H9 (cell line): Measurements from ENCODE around the gene NHERF1. TPM values are rescaled to one million over a fixed set of nuclear protein-coding genes. Genes with fewer than 3 reads are reported as not detected.

Source experiments
- DNase-seq: peaks from one replicate; pipeline ENCODE4 v3.0.0-alpha.2; 2017
- H2AFZ ChIP-seq: one replicate; pipeline ENCODE4 v1.6.1; 2013; ENCODE audit warnings: mild to moderate bottlenecking, low read length, control low read depth, moderate library complexity
- H2AK5ac ChIP-seq: 2 replicates; pipeline ENCODE4 v1.6.1; 2013; ENCODE audit warnings: low read length, control low read depth, mixed read lengths; ENCODE audit not compliant: insufficient read length
- H2BK120ac ChIP-seq: one replicate; pipeline ENCODE4 v1.6.1; 2013; ENCODE audit warnings: low read depth, mild to moderate bottlenecking, low read length, control low read depth, inconsistent platforms; ENCODE audit not compliant: poor library complexity, severe bottlenecking
- H2BK12ac ChIP-seq: 2 replicates; pipeline ENCODE4 v1.6.1; 2013; ENCODE audit warnings: low read length, control low read depth, mixed read lengths, low read depth; ENCODE audit not compliant: insufficient read length
- H2BK15ac ChIP-seq: 2 replicates; pipeline ENCODE4 v1.6.1; 2013; ENCODE audit warnings: low read depth, low read length, control low read depth
- H2BK20ac ChIP-seq: one replicate; pipeline ENCODE4 v1.6.1; 2013; ENCODE audit warnings: low read depth, mild to moderate bottlenecking, low read length, control low read depth, inconsistent platforms; ENCODE audit not compliant: poor library complexity, severe bottlenecking
- H2BK5ac ChIP-seq: 2 replicates; pipeline ENCODE4 v1.6.1; 2013; ENCODE audit warnings: low read length, control low read depth, mixed read lengths; ENCODE audit not compliant: insufficient read length
- H3K14ac ChIP-seq: 2 replicates; pipeline ENCODE4 v1.6.1; 2013; ENCODE audit warnings: low read length, control low read depth; ENCODE audit not compliant: insufficient read depth
- H3K18ac ChIP-seq: 2 replicates; pipeline ENCODE4 v1.6.1; 2013; ENCODE audit warnings: low read depth, mild to moderate bottlenecking, mixed read lengths, low read length, control low read depth; ENCODE audit not compliant: insufficient read length
- H3K23ac ChIP-seq: 2 replicates; pipeline ENCODE4 v1.6.1; 2013; ENCODE audit warnings: low read length, control low read depth, mixed read lengths, low read depth; ENCODE audit not compliant: insufficient read length
- H3K23me2 ChIP-seq: 2 replicates; pipeline ENCODE4 v1.6.1; 2013; ENCODE audit warnings: low read depth, mild to moderate bottlenecking, mixed read lengths, low read length, control low read depth; ENCODE audit not compliant: insufficient read length, poor library complexity, severe bottlenecking
- H3K27ac ChIP-seq: 2 replicates; pipeline ENCODE4 v1.5.1; 2013; ENCODE audit warnings: low read length, control low read depth, mixed read lengths, low read depth; ENCODE audit not compliant: insufficient read length
- H3K27me3 ChIP-seq: 2 replicates; pipeline ENCODE4 v1.6.1; 2013; ENCODE audit warnings: low read length, control low read depth, inconsistent platforms; ENCODE audit not compliant: insufficient read depth
- H3K4ac ChIP-seq: 2 replicates; pipeline ENCODE4 v1.6.1; 2013; ENCODE audit warnings: low read depth, mild to moderate bottlenecking, control low read depth, inconsistent platforms, low read length, moderate library complexity
- H3K4me1 ChIP-seq: 2 replicates; pipeline ENCODE4 v1.6.1; 2013; ENCODE audit warnings: low read length, control low read depth, inconsistent platforms; ENCODE audit not compliant: insufficient read depth
- H3K4me2 ChIP-seq: 2 replicates; pipeline ENCODE4 v1.6.1; 2013; ENCODE audit warnings: low read length, control low read depth, mixed read lengths; ENCODE audit not compliant: insufficient read length, insufficient read depth
- H3K56ac ChIP-seq: 2 replicates; pipeline ENCODE4 v1.6.1; 2013; ENCODE audit warnings: low read depth, mild to moderate bottlenecking, mixed read lengths, low read length, control low read depth; ENCODE audit not compliant: insufficient read length
- H3K79me1 ChIP-seq: 2 replicates; pipeline ENCODE4 v1.6.1; 2013; ENCODE audit warnings: low read depth, mild to moderate bottlenecking, moderate library complexity, low read length, control low read depth, inconsistent platforms; ENCODE audit not compliant: insufficient read depth, poor library complexity, severe bottlenecking
- H3K79me2 ChIP-seq: 2 replicates; pipeline ENCODE4 v1.6.1; 2013; ENCODE audit warnings: low read length, control low read depth, inconsistent platforms; ENCODE audit not compliant: insufficient read depth
- H3K9ac ChIP-seq: 2 replicates; pipeline ENCODE4 v1.6.1; 2013; ENCODE audit warnings: low read length, control low read depth, mixed read lengths; ENCODE audit not compliant: insufficient read length; ENCODE audit errors: extremely low read depth
- H3K9me3 ChIP-seq: one replicate; pipeline ENCODE4 v1.6.1; 2013; ENCODE audit warnings: low read depth, low read length, inconsistent platforms; ENCODE audit not compliant: control insufficient read depth
- H3T11ph ChIP-seq: one replicate; pipeline ENCODE4 v1.6.1; 2013; ENCODE audit warnings: mild to moderate bottlenecking, low read length, control low read depth, inconsistent platforms
- H4K20me1 ChIP-seq: one replicate; pipeline ENCODE4 v1.6.1; 2013; ENCODE audit not compliant: control insufficient read depth, insufficient read length, insufficient read depth
- H4K5ac ChIP-seq: 2 replicates; pipeline ENCODE4 v1.6.1; 2013; ENCODE audit warnings: low read depth, mild to moderate bottlenecking, mixed read lengths, low read length, control low read depth; ENCODE audit not compliant: insufficient read length
- H4K8ac ChIP-seq: replicated peaks from 2 replicates; pipeline ENCODE4 v1.6.1; 2013; ENCODE audit warnings: low read length, control low read depth, mixed read lengths, low read depth; ENCODE audit not compliant: insufficient read length
- H4K91ac ChIP-seq: 2 replicates; pipeline ENCODE4 v1.6.1; 2013; ENCODE audit warnings: low read depth, mild to moderate bottlenecking, moderate library complexity, mixed read lengths, low read length, control low read depth; ENCODE audit not compliant: insufficient read length
- H3K27ac Mint-ChIP-seq, 3 experiments: 2 replicates in 2 of 3; 3 replicates in 1 of 3; pipeline ENCODE4 v1.8.0; 2020 to 2021; ENCODE audit warnings: mixed read lengths in 3 of 3, mild to moderate bottlenecking in 1 of 3, moderate library complexity in 1 of 3
- H3K27me3 Mint-ChIP-seq: 2 replicates; pipeline ENCODE4 v1.8.0; 2021; ENCODE audit warnings: low read depth, mild to moderate bottlenecking, moderate library complexity, mixed read lengths
- H3K36me3 Mint-ChIP-seq, 3 experiments: 2 replicates in 2 of 3; 3 replicates in 1 of 3; pipeline ENCODE4 v1.8.0; 2020 to 2021; ENCODE audit warnings: low read depth in 3 of 3, mixed read lengths in 3 of 3; ENCODE audit not compliant: insufficient read depth in 1 of 3
- H3K4me1 Mint-ChIP-seq, 2 experiments: 2 replicates each; pipeline ENCODE4 v1.8.0; 2020; ENCODE audit warnings: mixed read lengths in 2 of 2
- H3K4me3 Mint-ChIP-seq, 2 experiments: 2 replicates in 1 of 2; 3 replicates in 1 of 2; pipeline ENCODE4 v1.8.0; 2020 to 2021; ENCODE audit warnings: mild to moderate bottlenecking in 2 of 2, mixed read lengths in 2 of 2, moderate library complexity in 1 of 2
- H3K9me3 Mint-ChIP-seq, 2 experiments: 2 replicates in 1 of 2; 3 replicates in 1 of 2; pipeline ENCODE4 v1.8.0; 2020; ENCODE audit warnings: mild to moderate bottlenecking in 2 of 2, mixed read lengths in 2 of 2, moderate library complexity in 1 of 2
- CTCF ChIP-seq: fragments of 200-600 bp; sonication (generic); conservative IDR thresholded peaks from 3 replicates; pipeline ENCODE4 v1.8.0; 2021; ENCODE audit warnings: antibody characterized with exemption, mild to moderate bottlenecking
- WGBS: extraction: QIAGEN DNeasy Blood & Tissue Kit; methylation state at CpG from one replicate; pipeline ENCODE4 v1.1.7; 2013; ENCODE audit warnings: missing lambda C conversion rate, low lambda C conversion rate, mixed read lengths; ENCODE audit not compliant: insufficient read length; ENCODE audit errors: extremely low coverage; 5-methylcytosine and 5-hydroxymethylcytosine counted together
- total RNA-seq: library from RNA; stranded (reverse); gene quantifications from 2 replicates; pipeline ENCODE4 v1.2.1, GENCODE V29; 2021

The NHERF1 gene
- total RNA-seq, 1 experiment from 2014 or later, result 74.4 TPM

GRCh38 chr17:74703311-74703710 is 45.1 kb upstream of the NHERF1 start:
- Histone ChIP-seq H3K79me1 (no peaks in the 10 kb centered on the region), H3K56ac (no peak overlapping the region), H3K9me3 (no peaks in the 10 kb centered on the region), H3K27ac (no peak overlapping the region), H4K5ac (no peak overlapping the region), H3K79me2 (no peaks in the 10 kb centered on the region), H3K23ac (no peak overlapping the region), H4K91ac (no peak overlapping the region), H3K18ac (no peak overlapping the region), H3K14ac (no peak overlapping the region; the same call in 1 of the 2 replicates), H3T11ph (no peak overlapping the region), H2BK5ac (no peak overlapping the region), H2BK15ac (no peak overlapping the region), H2BK120ac (no peak overlapping the region), H2BK12ac (no peak overlapping the region), H2AFZ (no peak overlapping the region), H3K9ac (no peak overlapping the region), H3K23me2 (no peaks in the 10 kb centered on the region), H3K4ac (no peak overlapping the region), H3K4me1 (no peaks in the 10 kb centered on the region), H2AK5ac (no peak overlapping the region), H4K8ac (no peak overlapping the region), H4K20me1 (no peaks in the 10 kb centered on the region), H3K27me3 (peaks cover 2% of the 10 kb centered on the region; the same call in 1 of the 2 replicates), H3K4me2 (no peak overlapping the region), H2BK20ac (no peak overlapping the region)
- Mint-ChIP-seq H3K4me3 (no peak overlapping the region), H3K27me3 (peaks cover 42% of the 10 kb centered on the region), H3K4me1 (no peaks in the 10 kb centered on the region), H3K36me3 (no peaks in the 10 kb centered on the region), H3K27ac (no peak overlapping the region), H3K9me3 (no peaks in the 10 kb centered on the region)
- no peak for DNase-seq
- no peak for TF ChIP-seq CTCF
- no CpG with 5 or more reads among the region's 2 CpGs for WGBS
